Measurements from ENCODE around the gene MOBP. TPM values are rescaled to one million over a fixed set of nuclear protein-coding genes. Genes with fewer than 3 reads are reported as not detected.

Gene MOBP
- total RNA-seq, 1 experiment from 2014 or later = 0.57 TPM

DNA sequence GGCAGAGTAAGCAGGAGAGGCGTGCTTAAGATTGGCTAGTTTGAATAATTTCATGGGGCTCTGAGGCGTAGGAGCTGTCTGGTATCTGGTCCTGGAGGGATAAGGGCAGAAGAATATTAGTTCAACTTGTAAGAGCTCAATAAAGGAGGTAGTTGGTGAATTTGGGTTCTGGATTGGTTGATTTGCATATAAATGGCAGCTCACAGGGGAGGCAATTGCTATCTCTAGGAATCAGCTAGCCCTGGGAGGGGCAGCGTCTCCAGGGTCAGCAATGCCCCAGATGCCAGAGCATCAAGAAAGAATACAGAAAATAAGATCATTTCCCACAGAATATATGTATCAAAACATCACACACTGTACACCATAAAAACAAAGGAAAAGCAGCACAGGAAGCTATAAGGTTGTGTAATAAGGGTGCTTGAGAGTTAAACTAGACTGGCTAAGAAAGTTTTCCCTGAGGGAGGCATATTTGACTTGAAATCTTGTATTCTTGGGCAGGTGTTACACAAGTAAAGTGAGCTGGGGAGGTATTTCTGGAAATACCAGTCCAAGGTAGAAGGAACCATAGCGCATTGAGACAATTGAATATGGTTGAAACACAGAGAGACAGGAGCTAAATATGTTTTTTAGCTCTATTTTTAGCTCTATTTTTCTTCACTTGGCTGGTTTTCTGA is 6.1 kb downstream of the MOBP start:
- Mint-ChIP-seq H3K9me3 (ENCODE audit: low read depth, unreplicated experiment) (no peaks in the 10 kb centered on the region), H3K36me3 (ENCODE audit: insufficient read depth, unreplicated experiment) (no peaks in the 10 kb centered on the region), H3K4me3 (ENCODE audit: low read depth, unreplicated experiment) (no peak overlapping the region), H3K4me1 (ENCODE audit: low read depth, unreplicated experiment) (no peaks in the 10 kb centered on the region), H3K27ac (ENCODE audit: unreplicated experiment) (no peak overlapping the region), H3K27me3 (ENCODE audit: unreplicated experiment) (peaks cover 17% of the 10 kb centered on the region)
- CTCF ChIA-PET = no interaction called here
- TF ChIP-seq, protein P1, sequence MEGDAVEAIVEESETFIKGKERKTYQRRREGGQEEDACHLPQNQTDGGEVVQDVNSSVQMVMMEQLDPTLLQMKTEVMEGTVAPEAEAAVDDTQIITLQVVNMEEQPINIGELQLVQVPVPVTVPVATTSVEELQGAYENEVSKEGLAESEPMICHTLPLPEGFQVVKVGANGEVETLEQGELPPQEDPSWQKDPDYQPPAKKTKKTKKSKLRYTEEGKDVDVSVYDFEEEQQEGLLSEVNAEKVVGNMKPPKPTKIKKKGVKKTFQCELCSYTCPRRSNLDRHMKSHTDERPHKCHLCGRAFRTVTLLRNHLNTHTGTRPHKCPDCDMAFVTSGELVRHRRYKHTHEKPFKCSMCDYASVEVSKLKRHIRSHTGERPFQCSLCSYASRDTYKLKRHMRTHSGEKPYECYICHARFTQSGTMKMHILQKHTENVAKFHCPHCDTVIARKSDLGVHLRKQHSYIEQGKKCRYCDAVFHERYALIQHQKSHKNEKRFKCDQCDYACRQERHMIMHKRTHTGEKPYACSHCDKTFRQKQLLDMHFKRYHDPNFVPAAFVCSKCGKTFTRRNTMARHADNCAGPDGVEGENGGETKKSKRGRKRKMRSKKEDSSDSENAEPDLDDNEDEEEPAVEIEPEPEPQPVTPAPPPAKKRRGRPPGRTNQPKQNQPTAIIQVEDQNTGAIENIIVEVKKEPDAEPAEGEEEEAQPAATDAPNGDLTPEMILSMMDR (IDR thresholded peaks at IDR 0.05; ENCODE audit: unreplicated experiment) = no peak
- BruUV-seq (replicated peaks) = no TSS peak
- no peak for DNase-seq
- intact Hi-C loops (cut with micrococcal nuclease; ENCODE audit: unreplicated experiment) = no loop called here

GRCh38 chr3:39474126-39474515 is 6.6 kb downstream of the MOBP start:
- no peak for DNase-seq
- no peaks in the 10 kb centered on the region for H3K9me3 Mint-ChIP-seq (ENCODE audit: low read depth, unreplicated experiment)
- H3K27me3 Mint-ChIP-seq (ENCODE audit: unreplicated experiment) = peaks cover 17% of the 10 kb centered on the region
- H3K4me1 Mint-ChIP-seq (ENCODE audit: low read depth, unreplicated experiment) = no peaks in the 10 kb centered on the region
- no peaks in the 10 kb centered on the region for H3K36me3 Mint-ChIP-seq (ENCODE audit: insufficient read depth, unreplicated experiment)
- H3K4me3 Mint-ChIP-seq (ENCODE audit: low read depth, unreplicated experiment) = no peak overlapping the region
- intact Hi-C loops (cut with micrococcal nuclease; ENCODE audit: unreplicated experiment) = no loop called here
- TF ChIP-seq, protein P1 (IDR thresholded peaks at IDR 0.05; ENCODE audit: unreplicated experiment) = no peak
- no peak overlapping the region for H3K27ac Mint-ChIP-seq (ENCODE audit: unreplicated experiment)
- BruUV-seq (replicated peaks) = no TSS peak
- CTCF ChIA-PET = no interaction called here

GRCh38 chr3:39476783-39477182 is 9.3 kb downstream of the MOBP start:
- Mint-ChIP-seq H3K9me3 (ENCODE audit: low read depth, unreplicated experiment) (no peaks in the 10 kb centered on the region), H3K36me3 (ENCODE audit: insufficient read depth, unreplicated experiment) (no peaks in the 10 kb centered on the region), H3K4me1 (ENCODE audit: low read depth, unreplicated experiment) (no peaks in the 10 kb centered on the region), H3K27me3 (ENCODE audit: unreplicated experiment) (peaks cover 17% of the 10 kb centered on the region), H3K4me3 (ENCODE audit: low read depth, unreplicated experiment) (no peak overlapping the region), H3K27ac (ENCODE audit: unreplicated experiment) (no peak overlapping the region)
- DNase-seq = no peak
- no TSS peak for BruUV-seq (replicated peaks)
- CTCF ChIA-PET = no interaction called here
- TF ChIP-seq, protein P1 (IDR thresholded peaks at IDR 0.05; ENCODE audit: unreplicated experiment) = no peak
- intact Hi-C loops (cut with micrococcal nuclease; ENCODE audit: unreplicated experiment) = no loop called here

DNA sequence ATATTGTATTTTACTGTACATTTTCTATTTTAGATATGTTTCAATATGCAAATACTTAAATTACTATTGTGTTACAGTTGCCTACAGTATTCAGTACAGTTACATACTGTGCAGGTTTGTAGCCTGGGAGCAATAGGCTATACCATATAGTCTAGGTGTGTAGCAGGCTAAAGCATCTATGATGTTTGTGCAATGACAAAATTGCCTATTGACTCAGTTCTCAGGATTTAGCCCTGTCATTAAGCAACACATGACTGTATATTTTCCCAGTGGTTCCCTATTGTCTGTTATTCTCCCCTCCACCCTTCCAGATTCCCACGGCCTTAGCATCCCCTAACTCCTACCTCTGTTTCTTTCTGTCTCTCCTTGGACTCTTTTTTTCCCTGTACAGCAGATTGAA is 10.7 kb downstream of the MOBP start:
- Mint-ChIP-seq H3K36me3 (ENCODE audit: insufficient read depth, unreplicated experiment) (no peaks in the 10 kb centered on the region), H3K4me1 (ENCODE audit: low read depth, unreplicated experiment) (no peaks in the 10 kb centered on the region), H3K27ac (ENCODE audit: unreplicated experiment) (no peak overlapping the region), H3K4me3 (ENCODE audit: low read depth, unreplicated experiment) (no peak overlapping the region), H3K9me3 (ENCODE audit: low read depth, unreplicated experiment) (no peaks in the 10 kb centered on the region), H3K27me3 (ENCODE audit: unreplicated experiment) (peaks cover 9% of the 10 kb centered on the region)
- no TSS peak for BruUV-seq (replicated peaks)
- intact Hi-C loops (cut with micrococcal nuclease; ENCODE audit: unreplicated experiment) = no loop called here
- DNase-seq = no peak
- TF ChIP-seq, protein P1 (IDR thresholded peaks at IDR 0.05; ENCODE audit: unreplicated experiment) = no peak
- CTCF ChIA-PET = no interaction called here

Data from Calu3 (cell line).